Measurements from ENCODE around the gene PDGFRA. TPM values are rescaled to one million over a fixed set of nuclear protein-coding genes. Genes with fewer than 3 reads are reported as not detected.

Gene PDGFRA
- total RNA-seq, 6 experiments from 2014 or later, result 28.9 to 94.2 (median 88.3) TPM

DNA sequence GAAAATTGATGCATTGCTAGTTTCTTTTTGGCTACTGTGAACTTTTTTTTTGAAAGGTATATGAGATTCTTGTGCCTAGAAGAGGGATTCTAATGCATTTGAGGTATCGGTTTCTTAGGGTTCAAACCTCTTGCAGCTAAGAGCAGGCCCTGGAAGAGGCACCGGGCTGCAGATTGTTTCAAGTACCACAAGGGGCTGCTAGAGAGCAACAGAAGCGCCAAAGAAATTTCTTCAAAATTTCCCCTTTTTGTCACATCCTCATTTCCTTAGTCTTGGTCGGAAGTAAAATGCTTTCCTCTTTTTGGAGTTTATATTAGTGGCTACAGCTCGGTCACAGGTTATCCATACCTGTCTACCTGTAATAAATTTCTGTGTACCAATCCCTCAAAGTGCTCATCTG is 89.8 kb downstream of the PDGFRA start:
- Mint-ChIP-seq H3K27ac (no peak overlapping the region), H3K4me3 (no peak overlapping the region), H3K27me3 (ENCODE audit: insufficient read depth) (peaks cover 10% of the 10 kb centered on the region), H3K36me3 (ENCODE audit: low read depth) (no peaks in the 10 kb centered on the region), H3K4me1 (ENCODE audit: low read depth) (no peaks in the 10 kb centered on the region), H3K9me3 (no peaks in the 10 kb centered on the region)
- TF ChIP-seq, protein P1, sequence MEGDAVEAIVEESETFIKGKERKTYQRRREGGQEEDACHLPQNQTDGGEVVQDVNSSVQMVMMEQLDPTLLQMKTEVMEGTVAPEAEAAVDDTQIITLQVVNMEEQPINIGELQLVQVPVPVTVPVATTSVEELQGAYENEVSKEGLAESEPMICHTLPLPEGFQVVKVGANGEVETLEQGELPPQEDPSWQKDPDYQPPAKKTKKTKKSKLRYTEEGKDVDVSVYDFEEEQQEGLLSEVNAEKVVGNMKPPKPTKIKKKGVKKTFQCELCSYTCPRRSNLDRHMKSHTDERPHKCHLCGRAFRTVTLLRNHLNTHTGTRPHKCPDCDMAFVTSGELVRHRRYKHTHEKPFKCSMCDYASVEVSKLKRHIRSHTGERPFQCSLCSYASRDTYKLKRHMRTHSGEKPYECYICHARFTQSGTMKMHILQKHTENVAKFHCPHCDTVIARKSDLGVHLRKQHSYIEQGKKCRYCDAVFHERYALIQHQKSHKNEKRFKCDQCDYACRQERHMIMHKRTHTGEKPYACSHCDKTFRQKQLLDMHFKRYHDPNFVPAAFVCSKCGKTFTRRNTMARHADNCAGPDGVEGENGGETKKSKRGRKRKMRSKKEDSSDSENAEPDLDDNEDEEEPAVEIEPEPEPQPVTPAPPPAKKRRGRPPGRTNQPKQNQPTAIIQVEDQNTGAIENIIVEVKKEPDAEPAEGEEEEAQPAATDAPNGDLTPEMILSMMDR (IDR thresholded peaks at IDR 0.05), result peak; percentile 91
- DNase-seq, result peak; percentile 16

DNA sequence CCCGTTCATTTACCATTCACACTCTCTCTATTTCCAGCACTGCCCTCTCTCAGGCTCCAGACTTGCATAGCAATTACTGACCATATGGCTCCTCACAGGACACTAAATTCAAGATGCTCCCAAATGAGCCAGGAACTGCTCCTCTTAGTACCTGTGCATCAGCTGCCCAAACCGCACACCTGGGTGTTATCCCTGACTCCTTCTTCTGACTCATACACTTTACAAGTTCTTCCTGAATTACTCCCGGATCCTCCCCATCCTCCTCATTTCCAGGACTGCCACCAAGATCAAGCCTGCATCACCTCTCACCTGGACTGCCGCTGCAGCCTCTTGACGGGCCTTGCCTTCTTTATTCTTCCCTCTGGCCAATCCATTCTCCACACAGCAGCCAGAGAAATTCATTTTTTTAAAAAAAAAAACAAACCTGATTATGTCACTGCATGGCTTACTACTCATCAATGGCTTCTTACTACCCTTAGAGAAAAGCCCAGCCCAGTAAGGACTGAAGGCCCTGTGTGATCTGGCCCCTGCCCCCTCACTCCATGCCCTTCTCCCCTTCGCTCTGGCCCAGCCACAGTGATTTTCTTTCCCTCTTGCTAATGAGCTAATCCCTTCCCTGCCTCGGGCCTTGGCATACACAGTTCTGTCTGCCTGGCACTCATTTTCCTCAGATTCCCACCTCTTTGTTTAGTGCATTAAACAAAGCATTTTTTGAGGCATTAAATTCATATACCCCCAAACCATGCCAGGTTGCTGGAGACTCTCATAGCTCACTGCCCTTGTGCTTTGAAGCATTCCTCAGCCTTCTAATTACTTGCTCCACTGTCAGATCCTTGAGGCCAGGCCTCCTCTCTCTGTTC is 92.0 kb downstream of the PDGFRA start:
- TF ChIP-seq, protein P1 (IDR thresholded peaks at IDR 0.05), result no peak
- no peak overlapping the region for H3K4me3 Mint-ChIP-seq
- no peaks in the 10 kb centered on the region for H3K9me3 Mint-ChIP-seq
- no peaks in the 10 kb centered on the region for H3K36me3 Mint-ChIP-seq (ENCODE audit: low read depth)
- H3K27ac Mint-ChIP-seq, result no peak overlapping the region
- H3K27me3 Mint-ChIP-seq (ENCODE audit: insufficient read depth), result peaks cover 13% of the 10 kb centered on the region
- H3K4me1 Mint-ChIP-seq (ENCODE audit: low read depth), result no peaks in the 10 kb centered on the region
- no peak for DNase-seq

DNA sequence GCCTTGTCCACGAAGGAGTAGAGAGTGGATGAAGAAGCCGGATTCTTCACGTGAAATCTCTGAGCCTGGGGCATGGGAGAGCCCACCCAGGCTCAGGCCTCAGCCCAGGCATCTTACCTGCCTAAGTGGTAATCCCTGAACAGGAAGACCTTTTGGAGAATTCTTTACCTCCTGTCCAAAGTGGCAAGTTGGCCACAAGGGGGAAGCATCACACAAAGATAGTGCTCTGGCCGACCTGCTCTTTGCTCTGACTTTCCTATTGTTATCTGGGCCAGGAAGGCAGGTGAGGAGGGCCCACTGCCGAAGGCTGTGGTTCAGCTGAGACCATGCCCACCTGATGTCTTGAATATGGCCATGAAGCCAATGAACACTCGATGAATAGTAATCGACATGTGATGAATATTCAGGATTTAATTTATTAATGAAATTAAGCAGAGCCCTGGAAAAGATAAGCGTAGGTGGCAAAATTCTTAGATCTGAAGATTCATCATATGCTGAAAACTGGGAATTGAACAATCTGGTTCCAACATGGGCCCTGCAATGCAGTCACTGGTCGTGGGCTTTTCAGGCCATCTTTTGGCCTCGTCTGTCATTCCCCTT is 93.8 kb downstream of the PDGFRA start:
- Mint-ChIP-seq H3K4me1 (ENCODE audit: low read depth) (no peaks in the 10 kb centered on the region), H3K27me3 (ENCODE audit: insufficient read depth) (peaks cover 11% of the 10 kb centered on the region; the same call in 1 of the 2 replicates), H3K36me3 (ENCODE audit: low read depth) (no peaks in the 10 kb centered on the region), H3K4me3 (no peak overlapping the region), H3K27ac (no peak overlapping the region), H3K9me3 (no peaks in the 10 kb centered on the region)
- DNase-seq, result peak; percentile 45
- TF ChIP-seq, protein P1 (IDR thresholded peaks at IDR 0.05), result peak; percentile 93

DNA sequence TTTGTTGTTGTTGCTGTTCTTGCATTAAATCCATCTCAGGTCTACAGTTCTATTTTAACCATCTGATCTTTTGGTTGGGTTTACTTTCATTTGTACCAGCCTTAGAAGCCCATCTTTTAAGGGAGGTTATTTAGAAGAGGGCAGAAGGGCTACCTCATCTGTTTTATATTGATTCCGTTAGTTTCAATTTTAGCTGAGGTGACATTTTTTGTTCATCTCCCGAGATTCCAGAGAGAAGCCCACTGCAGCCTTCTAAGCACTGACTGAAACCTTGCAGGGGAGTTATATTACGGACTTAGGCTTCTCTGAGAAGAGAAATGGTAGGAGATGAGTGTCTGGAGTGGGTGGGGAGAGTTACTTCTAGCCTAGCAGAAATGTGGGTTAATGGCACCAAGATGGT is 101.8 kb downstream of the PDGFRA start:
- Mint-ChIP-seq H3K27me3 (ENCODE audit: insufficient read depth) (peaks cover 9% of the 10 kb centered on the region), H3K9me3 (no peaks in the 10 kb centered on the region), H3K27ac (no peak overlapping the region), H3K36me3 (ENCODE audit: low read depth) (no peaks in the 10 kb centered on the region), H3K4me3 (no peak overlapping the region), H3K4me1 (ENCODE audit: low read depth) (no peaks in the 10 kb centered on the region)
- DNase-seq, result no peak
- TF ChIP-seq, protein P1 (IDR thresholded peaks at IDR 0.05), result no peak

DNA sequence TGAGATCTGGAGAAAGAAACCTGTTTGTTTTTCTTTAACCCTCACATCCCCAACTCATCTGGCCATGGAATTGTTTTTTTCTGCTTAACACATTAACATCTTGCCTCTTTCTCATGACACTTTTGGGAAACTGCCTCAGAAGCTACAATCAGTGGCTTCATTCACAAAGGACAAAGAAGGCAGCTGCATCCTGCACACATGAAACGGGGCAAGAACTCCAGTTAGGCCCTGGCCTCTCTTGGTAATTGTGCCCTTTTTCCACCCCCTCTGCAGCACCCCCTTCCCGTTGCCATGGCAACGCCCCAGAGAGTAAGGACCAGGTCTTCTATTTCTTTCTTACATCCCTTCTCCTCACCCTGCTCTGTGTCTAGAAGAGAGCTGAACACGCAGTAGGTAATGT is 103.4 kb downstream of the PDGFRA start:
- Mint-ChIP-seq H3K4me1 (ENCODE audit: low read depth) (no peaks in the 10 kb centered on the region), H3K27me3 (ENCODE audit: insufficient read depth) (peaks cover 6% of the 10 kb centered on the region), H3K27ac (no peak overlapping the region), H3K4me3 (no peak overlapping the region), H3K36me3 (ENCODE audit: low read depth) (no peaks in the 10 kb centered on the region), H3K9me3 (no peaks in the 10 kb centered on the region)
- TF ChIP-seq, protein P1 (IDR thresholded peaks at IDR 0.05), result no peak
- no peak for DNase-seq
